ENCODE results near the gene PIP4K2A. TPM values are rescaled to one million over a fixed set of nuclear protein-coding genes. Genes with fewer than 3 reads are reported as not detected.

PIP4K2A gene
- total and polyA plus RNA-seq, 2 of the 13 experiments (the other 11 are each of a cell fraction or from before 2014, with no cell fraction given) = 9.1 to 22.6 TPM

- no peak for TF ChIP-seq FOXA1 (IDR thresholded peaks at IDR 0.05)
- 0 out of 2 replicates have a peak, but pooled peaks have one; percentile 6 for TF ChIP-seq FOXA1 (CRISPR knock-in tag; IDR thresholded peaks at IDR 0.05)
- peak; percentile 28; the same call in 1 of the 2 replicates for TF ChIP-seq BCL6 (CRISPR knock-in tag; IDR thresholded peaks at IDR 0.05)
- TF ChIP-seq NR1H2 (CRISPR knock-in tag; IDR thresholded peaks at IDR 0.05; ENCODE audit: borderline replicate concordance, low read depth) = no peak
- no peak for TF ChIP-seq MNT (IDR thresholded peaks at IDR 0.05)
- TF ChIP-seq MEIS2 (CRISPR knock-in tag; IDR thresholded peaks at IDR 0.05) = 0 out of 2 replicates have a peak, but pooled peaks have one; percentile 26
- peak; percentile 11; the same call in 1 of the 2 replicates for TF ChIP-seq FOXO1 (CRISPR knock-in tag; IDR thresholded peaks at IDR 0.05)
- peak; percentile 54; the same call in 1 of the 2 replicates for TF ChIP-seq ARID3A (IDR thresholded peaks at IDR 0.05; ENCODE audit: low read depth, low read length)
- no peak for TF ChIP-seq E2F5 (CRISPR knock-in tag; conservative IDR thresholded peaks at IDR 0.05)
- TF ChIP-seq POLR2AphosphoS2 (IDR thresholded peaks at IDR 0.05; ENCODE audit: low read depth, low read length) = no peak
These were observed 32.6 kb downstream of the PIP4K2A start (continued) for GRCh38 chr10:22681783-22682183.

- H2AFZ ChIP-seq (ENCODE audit: low read length) = no peak overlapping the region
- peaks cover 65% of the 10 kb centered on the region for H3K4me1 ChIP-seq (ENCODE audit: insufficient read depth, low read length)
- H3K79me2 ChIP-seq (ENCODE audit: insufficient read depth, low read length) = peaks cover 49% of the 10 kb centered on the region
- intact Hi-C loops (cut with micrococcal nuclease; ENCODE audit: unreplicated experiment) = no loop called here
- H3K4me2 ChIP-seq (ENCODE audit: low read depth, low read length) = no peak overlapping the region
- H4K20me1 ChIP-seq (ENCODE audit: insufficient read depth, low read length) = no peaks in the 10 kb centered on the region
- no peak for TF ChIP-seq SP1 (IDR thresholded peaks at IDR 0.05)
- TF ChIP-seq SP1 (CRISPR knock-in tag; IDR thresholded peaks at IDR 0.05) = no peak
- TF ChIP-seq ZNF558 (CRISPR knock-in tag; IDR thresholded peaks at IDR 0.05; ENCODE audit: borderline replicate concordance) = no peak
- TF ChIP-seq SP5 (CRISPR knock-in tag; IDR thresholded peaks at IDR 0.05; ENCODE audit: borderline replicate concordance, low read depth) = no peak
- 100% methylated on average over 1 of the region's 1 CpG for WGBS (ENCODE audit: low lambda C conversion rate)
- no peak overlapping the region for H3K9ac ChIP-seq (ENCODE audit: insufficient read depth, low read depth, low read length)
- no peaks in the 10 kb centered on the region for H3K9me3 ChIP-seq (ENCODE audit: low read length)
- CTCF ChIA-PET (ENCODE audit: low intra/inter-chr PET ratio, low total read pairs) = no interaction called here
- peak overlapping the region; percentile 14 for H3K27ac ChIP-seq (ENCODE audit: extremely low read length, insufficient read depth, low read length)
- in situ Hi-C loops (cut with HindIII; ENCODE audit: extremely low pct_ligation_motif_present, low pct_unique_long_range_greater_than_20kb) = no loop called here
- peak overlapping the region in 1 of 3 experiments; percentile 5; a peak in 1 of 6 replicates for H3K4me3 ChIP-seq (replicated peaks in 1 of 3; ENCODE audit: insufficient read depth in 1 of 3, low read depth in 2 of 3, low read length in 3 of 3)
- ATAC-seq = no peak
- POLR2A ChIA-PET = no interaction called here
- no peak for FAIRE-seq
- BruUV-seq (replicated peaks) = no TSS peak
- no peak for DNase-seq (ENCODE audit: low spot score)
- H3K36me3 ChIP-seq (replicated peaks in 1 of 2; ENCODE audit: control insufficient read depth in 1 of 2, insufficient read depth in 2 of 2, low read length in 2 of 2) = no peaks in the 10 kb centered on the region
- H3K27me3 ChIP-seq (ENCODE audit: control insufficient read depth in 1 of 2, insufficient read depth in 2 of 2, low read length in 2 of 2) = no peaks in the 10 kb centered on the region
These were observed 33.1 kb downstream of the PIP4K2A start for GRCh38 chr10:22681301-22681700.
